Measurements from ENCODE around the gene NRCAM. TPM values are rescaled to one million over a fixed set of nuclear protein-coding genes. Genes with fewer than 3 reads are reported as not detected.

The NRCAM gene
- total RNA-seq, 1 experiment from 2014 or later, result 40.3 TPM

DNA sequence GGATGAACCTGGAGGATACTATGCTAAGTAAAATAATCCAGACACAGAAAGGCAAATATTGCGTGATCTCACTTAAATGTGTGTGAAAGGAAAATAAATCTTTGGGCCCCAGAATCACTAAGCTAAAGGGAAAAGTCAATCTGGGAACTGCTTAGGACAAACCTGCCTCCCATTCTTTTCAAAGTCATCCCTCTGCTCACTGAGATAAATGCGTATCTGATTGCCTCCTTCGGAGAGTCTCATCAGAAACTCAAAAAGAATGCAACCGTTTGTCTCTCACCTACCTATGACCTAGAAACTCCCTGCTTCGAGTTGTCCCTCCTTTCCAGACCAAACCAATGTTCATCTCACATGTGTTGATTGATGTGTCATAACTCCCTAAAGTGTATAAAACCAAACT lies 286.0 kb downstream of the NRCAM start:
- POLR2A ChIA-PET (ENCODE audit: unreplicated experiment), result no interaction called here
- Histone ChIP-seq H3K79me2 (ENCODE audit: low read depth) (no peaks in the 10 kb centered on the region), H3K36me3 (ENCODE audit: low read depth) (no peaks in the 10 kb centered on the region), H3K4me2 (no peak overlapping the region), H3K27me3 (ENCODE audit: insufficient read depth, low read depth) (no peaks in the 10 kb centered on the region), H3F3A (ENCODE audit: insufficient read depth, low read depth) (no peaks in the 10 kb centered on the region), H3K9me3 (ENCODE audit: insufficient read depth, low read depth) (no peaks in the 10 kb centered on the region; the same call in 1 of the 2 replicates), H3K4me3 (no peak overlapping the region), H2AFZ (no peak overlapping the region), H3K4me1 (replicated peaks; ENCODE audit: insufficient read depth) (no peaks in the 10 kb centered on the region), H3K27ac (no peak overlapping the region), H4K20me1 (ENCODE audit: insufficient read depth) (no peaks in the 10 kb centered on the region), H3K9me2 (ENCODE audit: insufficient read depth) (no peaks in the 10 kb centered on the region)
- DNase-seq, result no peak
- TF ChIP-seq EZH2 (IDR thresholded peaks at IDR 0.05; ENCODE audit: low read depth), result no peak
- TF ChIP-seq, protein P1, sequence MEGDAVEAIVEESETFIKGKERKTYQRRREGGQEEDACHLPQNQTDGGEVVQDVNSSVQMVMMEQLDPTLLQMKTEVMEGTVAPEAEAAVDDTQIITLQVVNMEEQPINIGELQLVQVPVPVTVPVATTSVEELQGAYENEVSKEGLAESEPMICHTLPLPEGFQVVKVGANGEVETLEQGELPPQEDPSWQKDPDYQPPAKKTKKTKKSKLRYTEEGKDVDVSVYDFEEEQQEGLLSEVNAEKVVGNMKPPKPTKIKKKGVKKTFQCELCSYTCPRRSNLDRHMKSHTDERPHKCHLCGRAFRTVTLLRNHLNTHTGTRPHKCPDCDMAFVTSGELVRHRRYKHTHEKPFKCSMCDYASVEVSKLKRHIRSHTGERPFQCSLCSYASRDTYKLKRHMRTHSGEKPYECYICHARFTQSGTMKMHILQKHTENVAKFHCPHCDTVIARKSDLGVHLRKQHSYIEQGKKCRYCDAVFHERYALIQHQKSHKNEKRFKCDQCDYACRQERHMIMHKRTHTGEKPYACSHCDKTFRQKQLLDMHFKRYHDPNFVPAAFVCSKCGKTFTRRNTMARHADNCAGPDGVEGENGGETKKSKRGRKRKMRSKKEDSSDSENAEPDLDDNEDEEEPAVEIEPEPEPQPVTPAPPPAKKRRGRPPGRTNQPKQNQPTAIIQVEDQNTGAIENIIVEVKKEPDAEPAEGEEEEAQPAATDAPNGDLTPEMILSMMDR (conservative IDR thresholded peaks at IDR 0.05), result no peak
- intact Hi-C loops (cut with micrococcal nuclease; ENCODE audit: unreplicated experiment), result no loop called here
- no TSS peak for BruUV-seq (replicated peaks)
- CTCF ChIA-PET, result no interaction called here

DNA sequence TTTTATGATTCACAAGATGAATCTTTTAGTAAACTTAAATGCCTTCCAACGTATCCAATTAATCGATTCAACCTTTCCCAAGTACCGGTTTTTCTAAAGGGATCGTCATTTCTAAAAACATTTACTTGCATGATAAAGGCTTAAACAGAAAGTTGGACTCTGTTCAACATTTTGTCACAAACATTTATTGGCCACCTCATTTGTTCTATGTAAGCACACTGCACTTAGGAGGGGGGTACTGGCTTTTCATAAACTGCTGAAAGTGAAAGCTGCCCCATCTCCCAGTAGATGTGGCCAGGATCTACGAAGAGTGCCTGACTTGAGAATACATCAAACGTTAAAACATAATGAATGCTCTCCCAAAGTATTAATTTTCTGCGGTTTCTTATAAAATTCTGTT lies 288.8 kb downstream of the NRCAM start:
- H3K4me3 ChIP-seq, result no peak overlapping the region
- ChIA-PET CTCF (interaction anchor here (0.6 kb wide), 1 partner anchor 292 kb away, joined by 5 read pairs; no protein-coding TSS in a partner anchor), POLR2A (ENCODE audit: unreplicated experiment) (no interaction called here)
- H2AFZ ChIP-seq, result no peak overlapping the region
- no peaks in the 10 kb centered on the region for H3K4me1 ChIP-seq (replicated peaks; ENCODE audit: insufficient read depth)
- H3K9me2 ChIP-seq (ENCODE audit: insufficient read depth), result no peaks in the 10 kb centered on the region
- H3K4me2 ChIP-seq, result no peak overlapping the region
- no peaks in the 10 kb centered on the region for H3F3A ChIP-seq (ENCODE audit: insufficient read depth, low read depth)
- H3K36me3 ChIP-seq (ENCODE audit: low read depth), result no peaks in the 10 kb centered on the region
- intact Hi-C loops (cut with micrococcal nuclease; ENCODE audit: unreplicated experiment), result no loop called here
- H3K27ac ChIP-seq, result no peak overlapping the region
- H4K20me1 ChIP-seq (ENCODE audit: insufficient read depth), result no peaks in the 10 kb centered on the region
- H3K27me3 ChIP-seq (ENCODE audit: insufficient read depth, low read depth), result no peaks in the 10 kb centered on the region
- H3K79me2 ChIP-seq (ENCODE audit: low read depth), result no peaks in the 10 kb centered on the region
- BruUV-seq (replicated peaks), result no TSS peak
- H3K9me3 ChIP-seq (ENCODE audit: insufficient read depth, low read depth), result no peaks in the 10 kb centered on the region
- no peak for DNase-seq
- TF ChIP-seq EZH2 (IDR thresholded peaks at IDR 0.05; ENCODE audit: low read depth), result no peak
- TF ChIP-seq, protein P1 (conservative IDR thresholded peaks at IDR 0.05), result no peak

DNA sequence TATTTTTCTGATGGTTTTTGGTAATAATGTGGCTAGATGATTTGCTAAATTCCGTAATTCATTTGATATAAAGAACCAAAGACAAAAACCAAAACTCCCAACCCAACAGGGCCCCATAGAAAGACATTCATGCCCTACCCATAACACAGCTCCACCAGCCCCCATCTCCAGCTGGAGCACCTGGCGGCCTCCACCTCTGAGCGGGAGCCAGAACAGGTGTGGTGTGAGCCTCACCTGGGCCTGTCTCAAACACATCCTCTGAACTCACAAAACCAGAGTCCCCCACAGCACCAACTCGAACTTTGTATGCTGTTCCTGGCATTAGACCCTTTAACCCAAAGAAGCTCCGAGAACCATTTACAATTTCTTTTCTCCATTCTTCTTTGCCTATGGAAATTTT lies 289.5 kb downstream of the NRCAM start:
- H4K20me1 ChIP-seq (ENCODE audit: insufficient read depth), result no peaks in the 10 kb centered on the region
- H3K27me3 ChIP-seq (ENCODE audit: insufficient read depth, low read depth), result no peaks in the 10 kb centered on the region
- H3K4me2 ChIP-seq, result no peak overlapping the region
- intact Hi-C loops (cut with micrococcal nuclease; ENCODE audit: unreplicated experiment), result no loop called here
- H3K36me3 ChIP-seq (ENCODE audit: low read depth), result no peaks in the 10 kb centered on the region
- H2AFZ ChIP-seq, result no peak overlapping the region
- no peak overlapping the region for H3K27ac ChIP-seq
- no peaks in the 10 kb centered on the region for H3K9me2 ChIP-seq (ENCODE audit: insufficient read depth)
- no peaks in the 10 kb centered on the region for H3K79me2 ChIP-seq (ENCODE audit: low read depth)
- no peak for TF ChIP-seq EZH2 (IDR thresholded peaks at IDR 0.05; ENCODE audit: low read depth)
- TF ChIP-seq, protein P1 (conservative IDR thresholded peaks at IDR 0.05), result no peak
- CTCF ChIA-PET, result interaction anchor here (0.6 kb wide), 1 partner anchor 293 kb away, joined by 5 read pairs; no protein-coding TSS in a partner anchor
- no TSS peak for BruUV-seq (replicated peaks)
- DNase-seq, result no peak
- no peaks in the 10 kb centered on the region for H3K4me1 ChIP-seq (replicated peaks; ENCODE audit: insufficient read depth)
- no peaks in the 10 kb centered on the region for H3K9me3 ChIP-seq (ENCODE audit: insufficient read depth, low read depth)
- H3K4me3 ChIP-seq, result no peak overlapping the region
- H3F3A ChIP-seq (ENCODE audit: insufficient read depth, low read depth), result no peaks in the 10 kb centered on the region
- POLR2A ChIA-PET (ENCODE audit: unreplicated experiment), result interaction anchor here (0.6 kb wide), 1 partner anchor 301 kb away, joined by 3 read pairs; no protein-coding TSS in a partner anchor

Measured in PC-9 (cell line).